Stimulated activated CD8-positive, alpha-beta memory T cell treated with anti-CD3 and anti-CD28 coated beads, Interleukin-12 subunit alpha, Interleukin-12 subunit beta, amount 100 ng/mL, for 24 hours (primary cell): Measurements from ENCODE around the gene AGPAT3.

Experiments
- DNase-seq: peaks from one replicate; pipeline ENCODE4 v3.0.0-alpha.2; 2020; ENCODE audit errors: extremely low read depth

AGPAT3 gene

GRCh38 chr21:43935711-43936110 is 70.7 kb downstream of the AGPAT3 start:
- no peak for DNase-seq

GRCh38 chr21:43936247-43936967 is 71.4 kb downstream of the AGPAT3 start:
- no peak for DNase-seq

- DNase-seq = no peak
Observed at GRCh38 chr21:43937051-43937832, 72.2 kb downstream of the AGPAT3 start.

- no peak for DNase-seq
Observed at GRCh38 chr21:43937891-43938309, 72.9 kb downstream of the AGPAT3 start.

- peak; percentile 80 for DNase-seq
Observed at GRCh38 chr21:43938751-43939442, 73.9 kb downstream of the AGPAT3 start.

- no peak for DNase-seq
Observed at GRCh38 chr21:43939443-43940328, 74.7 kb downstream of the AGPAT3 start.

- DNase-seq = no peak
Observed at GRCh38 chr21:43940329-43941050, 75.5 kb downstream of the AGPAT3 start.

- no peak for DNase-seq
Observed at GRCh38 chr21:43942201-43942600, 77.2 kb downstream of the AGPAT3 start.

GRCh38 chr21:43942621-43943020 is 77.6 kb downstream of the AGPAT3 start:
- no peak for DNase-seq

- DNase-seq = no peak
Observed at GRCh38 chr21:43943512-43944077, 78.6 kb downstream of the AGPAT3 start.

GRCh38 chr21:43944078-43944633 is 79.1 kb downstream of the AGPAT3 start:
- DNase-seq = no peak

GRCh38 chr21:43944757-43945156 is 79.7 kb downstream of the AGPAT3 start:
- DNase-seq = no peak

GRCh38 chr21:43948740-43949498 is 83.9 kb downstream of the AGPAT3 start:
- DNase-seq = no peak

- DNase-seq = no peak
Observed at GRCh38 chr21:43949499-43950208, 84.6 kb downstream of the AGPAT3 start.

GRCh38 chr21:43950481-43950880 is 85.5 kb downstream of the AGPAT3 start:
- no peak for DNase-seq

GRCh38 chr21:43950936-43951335 is 85.9 kb downstream of the AGPAT3 start:
- no peak for DNase-seq

GRCh38 chr21:43951911-43952703 is 87.1 kb downstream of the AGPAT3 start:
- DNase-seq = no peak

- no peak for DNase-seq
Observed at GRCh38 chr21:43953021-43953420, 88.0 kb downstream of the AGPAT3 start.
